PFSK-1 (cell line): Measurements from ENCODE around the gene FAM184B.

Experiments
- FOXP2 ChIP-seq: optimal IDR thresholded peaks from 2 replicates; pipeline ENCODE3; 2011; ENCODE audit warnings: borderline replicate concordance, control low read depth, inconsistent platforms; ENCODE audit not compliant: insufficient read depth; ENCODE audit errors: extremely low read length, extremely low read depth
- POLR2AphosphoS5 ChIP-seq: IDR thresholded peaks from 2 replicates; pipeline ENCODE4 v1.6.1; 2012; ENCODE audit warnings: low read depth, mild to moderate bottlenecking, control low read depth, low read length, moderate library complexity
- REST ChIP-seq, 2 experiments: IDR thresholded peaks; 2 replicates each; pipeline versions ENCODE4 v1.6.1 to v1.8.0; 2011 to 2012; ENCODE audit warnings: low read depth in 2 of 2, low read length in 2 of 2, control low read depth in 1 of 2, inconsistent platforms in 1 of 2, mild to moderate bottlenecking in 1 of 2, moderate library complexity in 1 of 2; ENCODE audit not compliant: insufficient read depth in 1 of 2
- SIN3A ChIP-seq: IDR thresholded peaks from 2 replicates; pipeline ENCODE4 v1.6.1; 2012; ENCODE audit warnings: mild to moderate bottlenecking, low read length, moderate library complexity, borderline replicate concordance; ENCODE audit not compliant: insufficient read depth
- TAF1 ChIP-seq: IDR thresholded peaks from 2 replicates; pipeline ENCODE4 v1.6.1; 2012; ENCODE audit warnings: low read length, control low read depth, borderline replicate concordance; ENCODE audit not compliant: insufficient read depth

The FAM184B gene

GRCh38 chr4:17614416-17615299 is 166.8 kb downstream of the FAM184B start, which contains the start of gene MED28:
MED28 (plus strand) TSS chr4:17614641; CDS start chr4:17614655, 14 bp downstream.
- TF ChIP-seq TAF1: peak; percentile 95
- no peak for TF ChIP-seq FOXP2
- peak; percentile 95 for TF ChIP-seq POLR2AphosphoS5
- peak; percentile 90; the same call in 1 of the 2 replicates for TF ChIP-seq SIN3A
- TF ChIP-seq REST (IDR thresholded peaks at IDR 0.05; ENCODE audit: insufficient read depth in 1 of 2, low read depth in 2 of 2, low read length in 2 of 2): peak in 1 of 2 experiments; percentile 45; a peak in 2 of 4 replicates

- TF ChIP-seq TAF1 (no peak), REST (IDR thresholded peaks at IDR 0.05; ENCODE audit: insufficient read depth in 1 of 2, low read depth in 2 of 2, low read length in 2 of 2) (no peak), SIN3A (no peak), POLR2AphosphoS5 (no peak), FOXP2 (no peak)
Measured at GRCh38 chr4:17613761-17614415, 167.5 kb downstream of the FAM184B start.

- TF ChIP-seq POLR2AphosphoS5: no peak
- no peak for TF ChIP-seq SIN3A
- TF ChIP-seq FOXP2: no peak
- no peak for TF ChIP-seq TAF1
- TF ChIP-seq REST (IDR thresholded peaks at IDR 0.05; ENCODE audit: insufficient read depth in 1 of 2, low read depth in 2 of 2, low read length in 2 of 2): no peak
Measured at GRCh38 chr4:17605236-17605635, 176.2 kb downstream of the FAM184B start.

GRCh38 chr4:17599826-17600225 is 181.6 kb downstream of the FAM184B start:
- TF ChIP-seq TAF1 (no peak), FOXP2 (no peak), REST (IDR thresholded peaks at IDR 0.05; ENCODE audit: insufficient read depth in 1 of 2, low read depth in 2 of 2, low read length in 2 of 2) (no peak), SIN3A (no peak), POLR2AphosphoS5 (no peak)
